ENCODE results near the gene TET2. TPM values are rescaled to one million over a fixed set of nuclear protein-coding genes. Genes with fewer than 3 reads are reported as not detected.

Gene TET2
- polyA plus RNA-seq, 1 experiment: 6.9 TPM

DNA sequence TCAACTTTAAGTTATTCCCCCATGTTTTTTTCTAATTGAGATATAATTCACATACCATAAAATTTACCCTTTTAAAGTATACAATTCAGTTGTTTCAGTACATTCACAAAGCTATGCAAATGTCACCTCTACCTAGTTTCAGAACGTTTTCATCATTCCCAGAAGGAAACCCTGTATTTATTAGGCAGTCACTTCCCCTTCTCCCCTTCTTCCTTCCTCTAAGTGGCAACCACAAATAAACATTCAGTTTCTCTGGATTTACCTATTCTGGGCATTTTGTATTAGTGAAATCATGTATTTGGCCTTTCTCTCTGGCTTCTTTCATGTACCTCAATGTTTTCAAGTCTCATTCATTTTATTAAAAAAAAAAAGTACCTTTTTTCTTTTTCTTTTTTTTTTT is 101.9 kb downstream of the TET2 start:
- no peaks in the 10 kb centered on the region for H3K36me3 ChIP-seq (ENCODE audit: control insufficient read depth, insufficient read depth, low read length)
- CTCF ChIA-PET: no interaction called here
- no peak for DNase-seq (ENCODE audit: low read depth)
- H3K4me3 ChIP-seq (ENCODE audit: low read depth, low read length): no peak overlapping the region
- POLR2A ChIA-PET: no interaction called here
- no peak for TF ChIP-seq CTCF (IDR thresholded peaks at IDR 0.05; ENCODE audit: insufficient read depth, low read depth, low read length)
- no peaks in the 10 kb centered on the region for H3K27me3 ChIP-seq (ENCODE audit: control insufficient read depth, insufficient read depth, low read length)

GRCh38 chr4:105257817-105258495 is 111.3 kb downstream of the TET2 start:
- Histone ChIP-seq H3K27me3 (ENCODE audit: control insufficient read depth, insufficient read depth, low read length) (no peaks in the 10 kb centered on the region), H3K4me3 (ENCODE audit: low read depth, low read length) (no peak overlapping the region), H3K36me3 (ENCODE audit: control insufficient read depth, insufficient read depth, low read length) (peaks cover 1% of the 10 kb centered on the region; the same call in 1 of the 2 replicates)
- no peak for DNase-seq (ENCODE audit: low read depth)
- ChIA-PET POLR2A (no interaction called here), CTCF (no interaction called here)
- no peak for TF ChIP-seq CTCF (IDR thresholded peaks at IDR 0.05; ENCODE audit: insufficient read depth, low read depth, low read length)

GRCh38 chr4:105265689-105266088 is 119.0 kb downstream of the TET2 start:
- Histone ChIP-seq H3K4me3 (ENCODE audit: low read depth, low read length) (no peak overlapping the region), H3K36me3 (ENCODE audit: control insufficient read depth, insufficient read depth, low read length) (peaks cover 1% of the 10 kb centered on the region; the same call in 1 of the 2 replicates), H3K27me3 (ENCODE audit: control insufficient read depth, insufficient read depth, low read length) (no peaks in the 10 kb centered on the region)
- no peak for DNase-seq (ENCODE audit: low read depth)
- ChIA-PET POLR2A (no interaction called here), CTCF (no interaction called here)
- TF ChIP-seq CTCF (IDR thresholded peaks at IDR 0.05; ENCODE audit: insufficient read depth, low read depth, low read length): no peak

DNA sequence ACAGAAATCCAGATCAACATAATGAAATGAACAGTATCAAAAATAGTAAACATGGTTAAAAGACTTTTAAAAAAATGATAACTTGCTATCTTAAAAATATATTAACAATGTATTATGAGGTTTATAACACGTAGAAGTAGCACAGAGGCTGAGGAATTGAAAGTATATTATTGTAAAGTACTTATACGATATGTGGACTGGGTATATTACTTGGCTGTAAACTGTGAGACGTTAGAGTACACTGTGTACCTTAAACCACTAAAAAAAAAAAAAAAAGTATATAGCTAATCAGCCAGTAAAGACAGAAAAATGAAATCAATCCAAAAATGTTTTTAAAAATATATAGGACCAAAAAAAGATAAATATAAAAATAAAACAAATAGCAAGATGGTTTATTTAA is 120.6 kb downstream of the TET2 start:
- no peak for TF ChIP-seq CTCF (IDR thresholded peaks at IDR 0.05; ENCODE audit: insufficient read depth, low read depth, low read length)
- ChIA-PET CTCF (no interaction called here), POLR2A (no interaction called here)
- H3K4me3 ChIP-seq (ENCODE audit: low read depth, low read length): no peak overlapping the region
- DNase-seq (ENCODE audit: low read depth): no peak
- no peaks in the 10 kb centered on the region for H3K27me3 ChIP-seq (ENCODE audit: control insufficient read depth, insufficient read depth, low read length)
- H3K36me3 ChIP-seq (ENCODE audit: control insufficient read depth, insufficient read depth, low read length): peaks cover 2% of the 10 kb centered on the region; the same call in 1 of the 2 replicates

GRCh38 chr4:105272002-105272401 is 125.3 kb downstream of the TET2 start:
- ChIA-PET POLR2A (no interaction called here), CTCF (interaction anchor here (0.6 to 1.5 kb wide), 2 partner anchors 11 to 73 kb away, joined by 3 read pairs; no protein-coding TSS in a partner anchor)
- peaks cover 12% of the 10 kb centered on the region for H3K36me3 ChIP-seq (ENCODE audit: control insufficient read depth, insufficient read depth, low read length)

More at GRCh38 chr4:105272002-105272401, 125.3 kb downstream of the TET2 start:
- DNase-seq (ENCODE audit: low read depth): no peak
- H3K27me3 ChIP-seq (ENCODE audit: control insufficient read depth, insufficient read depth, low read length): no peaks in the 10 kb centered on the region
- no peak for TF ChIP-seq CTCF (IDR thresholded peaks at IDR 0.05; ENCODE audit: insufficient read depth, low read depth, low read length)
- no peak overlapping the region for H3K4me3 ChIP-seq (ENCODE audit: low read depth, low read length)
